ENCODE measurements around the gene NFATC3. TPM values are rescaled to one million over a fixed set of nuclear protein-coding genes. Genes with fewer than 3 reads are reported as not detected.

Gene NFATC3
- total and polyA plus RNA-seq, 2 experiments from 2014 or later = 13.1 to 35.9 TPM

GRCh38 chr16:68049449-68049848, 35.7 kb upstream of the NFATC3 start:
- no peaks in the 10 kb centered on the region for H3K79me2 ChIP-seq
- no peak overlapping the region for H3K4me2 ChIP-seq
- no peak for DNase-seq (ENCODE audit: low spot score)
- no peaks in the 10 kb centered on the region for H3K9me3 ChIP-seq (ENCODE audit: low read depth)
- no peaks in the 10 kb centered on the region for H3K36me3 ChIP-seq (replicated peaks; ENCODE audit: insufficient read depth, low read depth)
- 96% methylated on average over 2 of the region's 2 CpGs for WGBS (ENCODE audit: low lambda C conversion rate, missing lambda C conversion rate)
- H3K9me2 ChIP-seq (replicated peaks; ENCODE audit: insufficient read depth) = no peaks in the 10 kb centered on the region
- H2AFZ ChIP-seq = no peak overlapping the region
- H3K27ac ChIP-seq = no peak overlapping the region
- no peaks in the 10 kb centered on the region for H4K20me1 ChIP-seq (ENCODE audit: insufficient read depth, poor library complexity, severe bottlenecking)
- H3K4me1 ChIP-seq (ENCODE audit: insufficient read depth) = no peaks in the 10 kb centered on the region
- no peaks in the 10 kb centered on the region for H3K27me3 ChIP-seq
- TF ChIP-seq EZH2phosphoT487 (IDR thresholded peaks at IDR 0.05; ENCODE audit: low read depth, severe bottlenecking, unreplicated experiment) (no peak), EZH2 (IDR thresholded peaks at IDR 0.05; ENCODE audit: borderline replicate concordance) (no peak)
- H3K4me3 ChIP-seq = no peak overlapping the region

- WGBS (ENCODE audit: low lambda C conversion rate, missing lambda C conversion rate) = 95% methylated on average over 3 of the region's 3 CpGs
- Histone ChIP-seq H2AFZ (no peak overlapping the region), H4K20me1 (ENCODE audit: insufficient read depth, poor library complexity, severe bottlenecking) (no peaks in the 10 kb centered on the region), H3K9me3 (ENCODE audit: low read depth) (no peaks in the 10 kb centered on the region), H3K4me3 (no peak overlapping the region), H3K4me2 (no peak overlapping the region), H3K9me2 (replicated peaks; ENCODE audit: insufficient read depth) (no peaks in the 10 kb centered on the region), H3K79me2 (no peaks in the 10 kb centered on the region), H3K27me3 (no peaks in the 10 kb centered on the region), H3K36me3 (replicated peaks; ENCODE audit: insufficient read depth, low read depth) (no peaks in the 10 kb centered on the region), H3K4me1 (ENCODE audit: insufficient read depth) (no peaks in the 10 kb centered on the region), H3K27ac (no peak overlapping the region)
- no peak for DNase-seq (ENCODE audit: low spot score)
- TF ChIP-seq EZH2phosphoT487 (IDR thresholded peaks at IDR 0.05; ENCODE audit: low read depth, severe bottlenecking, unreplicated experiment) (no peak), EZH2 (IDR thresholded peaks at IDR 0.05; ENCODE audit: borderline replicate concordance) (no peak), CTCF (IDR thresholded peaks at IDR 0.05; ENCODE audit: poor library complexity) (no peak)
Measured at GRCh38 chr16:68055395-68055794, 29.8 kb upstream of the NFATC3 start.

GRCh38 chr16:68059804-68060203, 25.4 kb upstream of the NFATC3 start:
- no peak for DNase-seq (ENCODE audit: low spot score)
- Histone ChIP-seq H3K9me3 (ENCODE audit: low read depth) (no peaks in the 10 kb centered on the region), H4K20me1 (ENCODE audit: insufficient read depth, poor library complexity, severe bottlenecking) (no peaks in the 10 kb centered on the region), H3K27me3 (no peaks in the 10 kb centered on the region), H2AFZ (no peak overlapping the region), H3K4me3 (no peak overlapping the region), H3K9me2 (replicated peaks; ENCODE audit: insufficient read depth) (no peaks in the 10 kb centered on the region), H3K4me2 (no peak overlapping the region), H3K27ac (no peak overlapping the region), H3K79me2 (no peaks in the 10 kb centered on the region), H3K36me3 (replicated peaks; ENCODE audit: insufficient read depth, low read depth) (no peaks in the 10 kb centered on the region), H3K4me1 (ENCODE audit: insufficient read depth) (no peaks in the 10 kb centered on the region)
- TF ChIP-seq CTCF (IDR thresholded peaks at IDR 0.05; ENCODE audit: poor library complexity) = no peak

- no peak for DNase-seq (ENCODE audit: low spot score)
- TF ChIP-seq EZH2 (IDR thresholded peaks at IDR 0.05; ENCODE audit: borderline replicate concordance) (no peak), EZH2phosphoT487 (IDR thresholded peaks at IDR 0.05; ENCODE audit: low read depth, severe bottlenecking, unreplicated experiment) (no peak), CTCF (IDR thresholded peaks at IDR 0.05; ENCODE audit: poor library complexity) (no peak)
- Histone ChIP-seq H3K4me1 (ENCODE audit: insufficient read depth) (peaks cover 4% of the 10 kb centered on the region), H4K20me1 (ENCODE audit: insufficient read depth, poor library complexity, severe bottlenecking) (no peaks in the 10 kb centered on the region), H3K9me2 (replicated peaks; ENCODE audit: insufficient read depth) (no peaks in the 10 kb centered on the region), H3K27ac (no peak overlapping the region), H3K27me3 (no peaks in the 10 kb centered on the region), H3K79me2 (no peaks in the 10 kb centered on the region), H3K36me3 (replicated peaks; ENCODE audit: insufficient read depth, low read depth) (no peaks in the 10 kb centered on the region), H2AFZ (no peak overlapping the region), H3K9me3 (ENCODE audit: low read depth) (no peaks in the 10 kb centered on the region), H3K4me2 (no peak overlapping the region), H3K4me3 (no peak overlapping the region)
- 94% methylated on average over 3 of the region's 3 CpGs for WGBS (ENCODE audit: low lambda C conversion rate, missing lambda C conversion rate)
Measured at GRCh38 chr16:68061396-68061795, 23.8 kb upstream of the NFATC3 start.
